ENCODE results near the gene MST1. TPM values are rescaled to one million over a fixed set of nuclear protein-coding genes. Genes with fewer than 3 reads are reported as not detected.

Gene MST1
- total RNA-seq, 1 donor from 2014 or later: 2.7 TPM

- TF ChIP-seq EZH2phosphoT487 (IDR thresholded peaks at IDR 0.05): no peak
- TF ChIP-seq CTCF (IDR thresholded peaks at IDR 0.05): no peak
- TF ChIP-seq EZH2 (IDR thresholded peaks at IDR 0.05): no peak
Observed at GRCh38 chr3:49639551-49639950, 49.7 kb downstream of the MST1 start.

GRCh38 chr3:49638445-49638844 is 50.8 kb downstream of the MST1 start:
- no peaks in the 10 kb centered on the region for H3F3A ChIP-seq (ENCODE audit: low read depth)
- H3K9me3 Mint-ChIP-seq: no peaks in the 10 kb centered on the region

More at GRCh38 chr3:49639551-49639950, 49.7 kb downstream of the MST1 start:
- Histone ChIP-seq H3K4me1 (no peaks in the 10 kb centered on the region), H3K36me3 (no peaks in the 10 kb centered on the region), H4K20me1 (ENCODE audit: low read depth) (no peaks in the 10 kb centered on the region), H3K4me2 (no peak overlapping the region), H2AFZ (replicated peaks) (no peak overlapping the region), H3K27ac (no peak overlapping the region), H3K4me3 (no peak overlapping the region), H3K27me3 (no peaks in the 10 kb centered on the region), H3F3A (ENCODE audit: low read depth) (no peaks in the 10 kb centered on the region), H3K79me2 (ENCODE audit: low read depth) (no peaks in the 10 kb centered on the region), H3K9me3 (ENCODE audit: low read depth) (no peaks in the 10 kb centered on the region), H3K9ac (no peak overlapping the region)
- H3K4me3 Mint-ChIP-seq: no peak overlapping the region
- peaks cover 3% of the 10 kb centered on the region for H3K4me1 Mint-ChIP-seq
- H3K36me3 Mint-ChIP-seq: no peaks in the 10 kb centered on the region
- H3K27ac Mint-ChIP-seq: no peak overlapping the region
- DNase-seq (ENCODE audit: low spot score): no peak
- peaks cover 2% of the 10 kb centered on the region for H3K27me3 Mint-ChIP-seq (ENCODE audit: insufficient read depth, low read depth)
- H3K9me3 Mint-ChIP-seq: no peaks in the 10 kb centered on the region

GRCh38 chr3:49636883-49637609 is 52.2 kb downstream of the MST1 start:
- H3F3A ChIP-seq (ENCODE audit: low read depth): no peaks in the 10 kb centered on the region
- peaks cover under 1% of the 10 kb centered on the region for H3K36me3 Mint-ChIP-seq

More at GRCh38 chr3:49638445-49638844, 50.8 kb downstream of the MST1 start:
- H3K4me1 ChIP-seq: no peaks in the 10 kb centered on the region
- Mint-ChIP-seq H3K4me3 (no peak overlapping the region), H3K27ac (no peak overlapping the region), H3K36me3 (no peaks in the 10 kb centered on the region), H3K4me1 (peaks cover 3% of the 10 kb centered on the region), H3K27me3 (ENCODE audit: insufficient read depth, low read depth) (peaks cover 3% of the 10 kb centered on the region)
- H2AFZ ChIP-seq (replicated peaks): no peak overlapping the region
- TF ChIP-seq EZH2phosphoT487 (IDR thresholded peaks at IDR 0.05) (no peak), EZH2 (IDR thresholded peaks at IDR 0.05) (no peak), CTCF (IDR thresholded peaks at IDR 0.05) (no peak)
- H3K4me3 ChIP-seq: no peak overlapping the region
- no peak overlapping the region for H3K9ac ChIP-seq
- H3K27ac ChIP-seq: no peak overlapping the region
- no peaks in the 10 kb centered on the region for H3K27me3 ChIP-seq
- DNase-seq (ENCODE audit: low spot score): no peak
- H4K20me1 ChIP-seq (ENCODE audit: low read depth): no peaks in the 10 kb centered on the region
- no peaks in the 10 kb centered on the region for H3K36me3 ChIP-seq
- no peak overlapping the region for H3K4me2 ChIP-seq
- no peaks in the 10 kb centered on the region for H3K9me3 ChIP-seq (ENCODE audit: low read depth)
- H3K79me2 ChIP-seq (ENCODE audit: low read depth): no peaks in the 10 kb centered on the region

More at GRCh38 chr3:49636883-49637609, 52.2 kb downstream of the MST1 start:
- Mint-ChIP-seq H3K27me3 (ENCODE audit: insufficient read depth, low read depth) (peaks cover 3% of the 10 kb centered on the region), H3K4me1 (peaks cover 3% of the 10 kb centered on the region), H3K27ac (peak overlapping the region; percentile 65), H3K4me3 (no peak overlapping the region), H3K9me3 (peaks cover 5% of the 10 kb centered on the region)
- Histone ChIP-seq H3K36me3 (no peaks in the 10 kb centered on the region), H3K4me1 (no peaks in the 10 kb centered on the region), H4K20me1 (ENCODE audit: low read depth) (no peaks in the 10 kb centered on the region), H3K9me3 (ENCODE audit: low read depth) (no peaks in the 10 kb centered on the region), H3K4me2 (no peak overlapping the region), H3K9ac (no peak overlapping the region), H3K27me3 (no peaks in the 10 kb centered on the region), H3K4me3 (no peak overlapping the region), H3K79me2 (ENCODE audit: low read depth) (no peaks in the 10 kb centered on the region), H2AFZ (replicated peaks) (no peak overlapping the region), H3K27ac (no peak overlapping the region)
- no peak for DNase-seq (ENCODE audit: low spot score)
- TF ChIP-seq EZH2phosphoT487 (IDR thresholded peaks at IDR 0.05) (no peak), EZH2 (IDR thresholded peaks at IDR 0.05) (no peak), CTCF (IDR thresholded peaks at IDR 0.05) (no peak)
